Measurements from ENCODE around the gene HIVEP3.

- TF ChIP-seq YY1 (IDR thresholded peaks at IDR 0.05; ENCODE audit: low read depth) = no peak
- TF ChIP-seq MAX (IDR thresholded peaks at IDR 0.05) = no peak
- TF ChIP-seq ZBTB7A (IDR thresholded peaks at IDR 0.05; ENCODE audit: low read depth) = no peak
- TF ChIP-seq EGR1 (IDR thresholded peaks at IDR 0.05) = no peak
- no peak for TF ChIP-seq EP300 (IDR thresholded peaks at IDR 0.05; ENCODE audit: borderline replicate concordance)
- no peak for TF ChIP-seq TAF1 (IDR thresholded peaks at IDR 0.05; ENCODE audit: low read depth)
Observed at GRCh38 chr1:41461790-41462679, 456.7 kb downstream of the HIVEP3 start.
